Stimulated activated CD4-positive, alpha-beta T cell treated with anti-CD3 and anti-CD28 coated beads, Interleukin-12 subunit alpha, Interleukin-12 subunit beta, amount 100 ng/mL, for 4 hours (primary cell): ENCODE results near the gene SMC3.
A peak's percentile ranks its signal among the peaks of the same experiment; 100 is the strongest.
"Not testable (repeated sequence)": the region's sequence is repeated elsewhere in the genome, so short reads cannot be mapped to it uniquely, and the experiment has no call there.

Source experiments
- DNase-seq: peaks from one replicate; pipeline ENCODE4 v3.0.0-alpha.2; 2020

SMC3 gene

GRCh38 chr10:110625951-110626855, 58.7 kb downstream of the SMC3 start:
- no peak for DNase-seq

- no peak for DNase-seq
Observed at GRCh38 chr10:110628161-110628560, 60.7 kb downstream of the SMC3 start.

GRCh38 chr10:110629680-110630191, 62.2 kb downstream of the SMC3 start:
- no peak for DNase-seq

GRCh38 chr10:110631934-110632333, 64.4 kb downstream of the SMC3 start:
- DNase-seq = no peak

- DNase-seq = no peak
Observed at GRCh38 chr10:110632591-110633215, 65.2 kb downstream of the SMC3 start.

GRCh38 chr10:110634527-110635209, 67.2 kb downstream of the SMC3 start:
- DNase-seq = no peak

- DNase-seq = no peak
Observed at GRCh38 chr10:110636572-110636931, 69.1 kb downstream of the SMC3 start.

- DNase-seq = no peak
Observed at GRCh38 chr10:110636932-110637557, 69.5 kb downstream of the SMC3 start.

- no peak for DNase-seq
Observed at GRCh38 chr10:110637558-110638053, 70.1 kb downstream of the SMC3 start.

GRCh38 chr10:110638319-110638718, 70.8 kb downstream of the SMC3 start:
- no peak for DNase-seq

- DNase-seq = not testable (repeated sequence)
Observed at GRCh38 chr10:110639046-110639445, 71.6 kb downstream of the SMC3 start.

- DNase-seq = not testable (repeated sequence)
Observed at GRCh38 chr10:110639858-110640257, 72.4 kb downstream of the SMC3 start.

- DNase-seq = peak; percentile 31
Observed at GRCh38 chr10:110641256-110641655, 73.8 kb downstream of the SMC3 start.

- no peak for DNase-seq
Observed at GRCh38 chr10:110642204-110643034, 74.9 kb downstream of the SMC3 start.

GRCh38 chr10:110643035-110643652, 75.6 kb downstream of the SMC3 start:
- DNase-seq = peak; percentile 2

GRCh38 chr10:110643653-110644597, 76.4 kb downstream of the SMC3 start, which contains the start of gene RBM20:
Gene RBM20 (plus strand): TSS chr10:110644336. CDS start chr10:110644455, 119 bp downstream.
- DNase-seq = peak; percentile 12

- DNase-seq = no peak
Observed at GRCh38 chr10:110644598-110645462, 77.3 kb downstream of the SMC3 start.

GRCh38 chr10:110646417-110647135, 79.1 kb downstream of the SMC3 start:
- DNase-seq = no peak

- no peak for DNase-seq
Observed at GRCh38 chr10:110647136-110647430, 79.6 kb downstream of the SMC3 start.
